T-helper 1 cell treated with Interleukin-12 subunit alpha and Interleukin-12 subunit beta and Interleukin-4 antibody, amounts not matched to agents 30 ng/mL and 1 ng/mL, for 36 hours (primary cell): Measurements from ENCODE around the gene CDH3. TPM values are rescaled to one million over a fixed set of nuclear protein-coding genes. Genes with fewer than 3 reads are reported as not detected.
"Not testable (repeated sequence)": the region's sequence is repeated elsewhere in the genome, so short reads cannot be mapped to it uniquely, and the experiment has no call there.

Experiments used
- intact Hi-C: fragments of 100-400 bp; cut with micrococcal nuclease; formaldehyde crosslinking; loops from one replicate; pipeline ENCODE4 v1.15.1; 2024
- total RNA-seq: library from RNA; stranded (reverse); gene quantifications from 2 replicates; pipeline ENCODE4 v1.2.3, GENCODE V29; 2022

CDH3 gene
- total RNA-seq, 1 donor from 2014 or later: 0.71 TPM

GRCh38 chr16:68700831-68701230, 55.7 kb downstream of the CDH3 start:
- intact Hi-C loops: no loop called here

GRCh38 chr16:68704232-68704867, 59.2 kb downstream of the CDH3 start:
- intact Hi-C loops: loop anchor here (1.0 kb wide), 3 partner anchors 96 to 176 kb away; no protein-coding TSS in a partner anchor

- intact Hi-C loops: no loop called here
Observed at GRCh38 chr16:68707340-68708152, 62.4 kb downstream of the CDH3 start.

- intact Hi-C loops: no loop called here
Observed at GRCh38 chr16:68710211-68710610, 65.1 kb downstream of the CDH3 start.

DNA sequence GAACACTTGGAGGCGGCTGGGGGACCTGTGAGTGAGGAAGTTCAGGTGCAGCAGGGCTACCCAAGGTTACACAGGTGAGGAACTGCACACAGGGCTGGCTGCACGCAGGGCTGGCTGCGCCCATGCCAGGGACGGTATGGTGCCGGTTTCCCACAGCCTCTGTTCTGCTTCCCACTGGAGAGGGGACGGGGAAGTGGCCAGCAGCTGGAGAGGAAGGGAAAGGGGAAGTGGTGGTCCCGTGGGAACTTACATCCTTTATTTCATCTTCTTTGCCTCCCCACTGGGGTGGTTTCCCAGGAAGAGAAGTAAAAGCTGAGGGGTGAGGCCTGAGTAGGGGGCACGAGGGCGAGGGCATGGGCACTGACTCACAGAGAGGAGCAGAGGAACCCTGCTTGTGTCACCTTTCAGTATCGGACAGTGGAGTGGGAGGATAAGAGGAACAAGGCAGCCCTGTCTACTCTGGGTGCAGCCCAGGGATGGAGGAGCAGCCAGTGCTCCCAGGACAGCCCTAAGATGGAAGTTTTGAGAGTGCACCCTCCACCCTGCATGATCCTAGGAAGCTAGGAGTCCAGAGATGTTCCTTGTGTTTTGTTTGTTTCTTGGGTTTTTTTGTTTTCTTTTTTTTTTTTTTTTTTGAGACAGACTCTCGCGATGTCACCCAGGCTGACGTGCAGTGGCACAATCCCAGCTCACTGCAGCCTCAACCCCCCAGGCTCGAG, 66.5 kb downstream of the CDH3 start:
- intact Hi-C loops: no loop called here

DNA sequence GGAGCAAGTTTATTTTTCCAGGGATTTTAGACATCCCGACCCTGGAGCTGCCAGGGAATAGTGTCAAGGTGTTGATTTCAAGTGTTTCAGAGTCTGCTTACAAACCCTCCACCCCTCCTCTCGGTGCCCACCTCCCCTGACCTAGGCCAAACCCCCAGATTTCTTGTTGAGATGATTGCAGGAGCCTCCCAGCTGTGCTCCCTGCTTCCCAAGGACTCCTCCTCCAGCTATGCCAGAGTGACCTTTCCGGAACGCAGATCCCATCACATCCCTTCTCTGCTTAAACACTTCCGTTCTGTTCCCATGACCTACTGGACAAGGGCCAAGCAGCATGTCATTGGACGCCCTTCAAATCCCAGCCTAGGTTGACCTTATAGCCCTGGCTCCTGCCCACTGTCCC, 68.3 kb downstream of the CDH3 start:
- intact Hi-C loops: no loop called here

DNA sequence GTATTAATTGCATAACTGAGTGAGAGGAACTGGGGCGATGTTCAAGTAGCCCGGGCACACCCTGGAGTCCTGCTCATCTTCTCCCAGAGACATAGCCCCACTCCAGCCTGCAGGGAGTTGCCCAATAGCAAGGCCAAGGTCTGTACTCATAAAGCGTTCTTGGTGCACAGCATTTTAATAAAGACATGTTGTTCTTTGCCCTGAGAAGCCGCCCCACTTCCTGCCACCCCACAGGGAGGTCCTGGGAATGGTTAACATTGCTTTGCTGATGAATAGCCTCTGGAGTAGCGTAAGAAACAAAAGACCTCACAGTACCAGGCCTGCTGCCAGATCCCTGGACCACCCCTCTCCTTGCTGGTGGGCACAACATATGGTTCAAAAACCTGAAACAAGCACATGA, 70.4 kb downstream of the CDH3 start:
- intact Hi-C loops: no loop called here

DNA sequence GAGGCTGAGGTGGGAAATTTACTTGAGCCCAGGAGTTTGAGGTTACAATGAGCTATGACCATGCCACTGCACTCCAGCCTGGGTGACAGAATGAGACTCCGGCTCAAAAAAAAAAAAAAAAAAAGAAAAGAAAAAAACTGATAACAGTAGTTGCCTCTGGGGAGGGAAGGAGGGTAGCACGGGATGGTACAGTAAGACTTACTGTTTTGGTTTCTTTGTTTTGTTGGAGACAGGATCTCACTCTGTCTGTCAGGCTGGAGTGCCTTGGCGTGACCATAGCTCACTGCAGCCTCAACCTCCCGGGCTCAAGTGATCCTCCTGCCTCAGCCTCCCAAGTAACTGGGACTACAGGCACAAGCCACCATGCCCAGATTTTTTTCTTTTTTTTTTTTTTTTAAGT, 71.4 kb downstream of the CDH3 start:
- intact Hi-C loops: not testable (repeated sequence)

DNA sequence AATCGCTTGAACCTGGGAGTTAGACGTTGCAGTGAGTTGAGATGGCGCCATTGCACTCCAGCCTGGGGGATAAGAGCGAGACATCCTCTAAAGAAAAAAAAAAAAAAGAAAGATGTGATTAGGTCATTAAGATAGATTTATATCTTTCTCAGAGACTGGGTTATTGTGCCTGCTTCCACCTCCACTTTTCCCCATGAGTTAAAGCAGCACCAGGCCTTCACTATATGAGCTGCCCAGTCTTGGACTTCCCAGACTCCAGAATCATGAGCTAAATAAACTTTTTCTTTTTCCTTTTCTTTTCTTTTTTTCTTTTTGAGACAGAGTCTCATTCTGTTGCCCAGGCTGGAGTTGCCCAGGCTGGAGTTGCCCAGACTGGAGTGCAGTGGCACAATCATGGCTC, 72.6 kb downstream of the CDH3 start:
- intact Hi-C loops: no loop called here

- intact Hi-C loops: no loop called here
Observed at GRCh38 chr16:68718590-68718989, 73.5 kb downstream of the CDH3 start.

DNA sequence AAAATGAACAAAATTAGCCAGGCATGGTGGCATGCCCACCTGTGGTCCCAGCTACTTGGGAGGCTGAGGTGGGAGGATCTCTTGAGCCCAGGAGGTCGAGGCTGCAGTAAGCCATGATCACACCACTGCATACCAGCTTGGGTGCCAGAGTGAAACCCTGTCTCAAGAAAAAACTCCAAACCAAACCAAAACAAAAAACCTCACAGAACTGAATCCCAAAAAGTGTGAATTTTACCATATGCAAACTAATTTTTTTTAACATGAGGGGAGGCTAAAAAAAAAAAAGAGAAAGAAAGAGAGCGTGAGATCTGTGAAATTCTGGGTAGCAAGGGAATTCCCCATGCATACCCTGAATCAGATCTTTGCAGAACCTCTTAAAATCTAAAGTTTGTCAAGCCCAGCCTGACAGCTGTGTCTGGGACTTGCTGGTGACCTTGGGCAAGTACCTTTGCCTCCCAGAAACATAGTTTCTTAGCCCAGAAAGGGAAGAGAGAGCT, 74.9 kb downstream of the CDH3 start:
- intact Hi-C loops: loop anchor here (1.0 kb wide), 1 partner anchor 36 kb away; no protein-coding TSS in a partner anchor

- intact Hi-C loops: no loop called here
Observed at GRCh38 chr16:68722119-68723024, 77.3 kb downstream of the CDH3 start.

DNA sequence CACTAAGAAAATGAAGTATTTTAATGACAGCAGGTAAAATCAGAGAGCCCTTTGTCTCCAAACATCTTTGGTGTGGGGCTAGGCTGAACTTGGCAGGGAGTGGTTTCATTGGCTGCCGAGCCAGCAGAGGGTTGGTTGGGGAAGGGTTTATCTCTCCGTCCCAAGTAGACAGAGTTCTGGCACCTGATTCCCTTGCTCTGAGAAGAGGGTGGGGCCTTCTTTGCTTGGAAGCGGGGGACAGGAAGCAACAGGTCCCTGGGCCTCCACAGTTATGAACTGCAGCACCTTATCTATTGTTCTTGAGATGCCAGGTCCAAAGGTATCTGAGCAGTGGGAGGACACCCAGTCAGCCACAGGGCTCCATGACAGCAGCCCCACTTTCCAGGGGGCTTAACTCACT, 79.7 kb downstream of the CDH3 start:
- intact Hi-C loops: no loop called here

DNA sequence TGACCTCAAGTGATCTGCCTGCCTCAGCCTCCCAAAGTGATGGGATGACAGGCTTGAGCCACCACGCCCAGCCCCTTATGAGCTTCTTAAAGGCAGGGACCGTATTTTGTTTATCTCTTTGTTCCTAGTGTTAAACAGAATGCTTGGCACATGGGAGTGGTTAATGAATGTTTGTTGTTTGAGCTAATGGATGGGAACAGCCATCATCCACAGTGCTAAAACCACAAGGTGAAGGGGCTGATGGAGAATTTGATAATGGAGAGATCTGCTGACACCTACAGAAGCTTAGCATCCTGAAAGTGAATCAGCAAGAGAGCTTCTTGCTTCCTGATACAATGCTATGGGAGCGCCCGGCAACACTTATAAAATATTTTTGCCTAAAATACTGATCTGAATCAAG, 83.4 kb downstream of the CDH3 start:
- intact Hi-C loops: no loop called here

DNA sequence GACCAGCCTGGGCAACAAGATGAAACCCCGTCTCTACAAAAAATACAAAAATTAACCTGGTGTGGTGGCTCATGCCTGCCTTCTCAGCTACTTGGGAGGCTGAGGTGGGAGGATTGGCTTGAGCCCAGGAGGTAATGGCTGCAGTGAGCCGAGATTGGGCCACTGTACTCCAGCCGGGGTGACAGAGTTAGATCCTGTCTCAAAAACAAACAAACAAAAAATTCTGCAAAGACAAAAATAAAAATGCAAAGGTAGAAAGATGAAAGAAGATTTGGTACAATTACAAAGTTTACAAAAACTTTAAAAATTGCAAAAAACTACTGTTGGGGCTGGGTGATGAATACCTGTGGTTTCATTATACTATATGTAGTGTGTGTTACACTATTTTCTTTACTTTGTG, 86.5 kb downstream of the CDH3 start:
- intact Hi-C loops: no loop called here

DNA sequence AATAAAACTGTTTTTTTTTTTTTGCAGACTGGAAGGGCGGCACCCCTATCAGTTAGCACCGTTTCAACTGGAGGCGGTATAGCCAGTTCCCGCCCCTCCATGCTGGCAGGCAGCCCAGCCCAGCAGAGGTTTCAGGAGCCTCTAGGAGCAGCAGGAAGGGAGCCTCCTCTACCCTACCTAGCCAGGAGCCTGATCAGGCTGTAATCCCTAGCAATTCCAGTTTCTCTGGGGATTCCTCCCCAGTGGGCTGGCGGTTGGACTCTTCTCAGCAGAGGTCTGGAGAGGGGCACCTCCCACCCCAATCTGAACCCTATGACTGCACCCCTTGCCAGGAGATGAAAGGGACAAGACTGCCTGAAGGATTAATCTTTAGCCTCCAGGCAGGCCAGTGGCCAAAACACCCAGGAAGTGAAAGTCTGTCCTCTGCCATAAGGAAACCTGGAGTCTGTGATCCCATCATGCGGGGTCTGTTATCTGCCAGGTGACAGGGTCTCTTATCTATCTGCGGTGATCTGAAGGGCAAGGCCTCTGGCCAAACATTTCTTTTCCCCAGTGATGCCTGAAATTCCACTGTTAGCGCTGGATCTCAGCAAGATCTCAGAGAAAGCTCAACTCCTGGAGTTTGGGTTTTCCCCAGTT, 87.1 kb downstream of the CDH3 start:
- intact Hi-C loops: no loop called here

- intact Hi-C loops: no loop called here
Observed at GRCh38 chr16:68732741-68733399, 87.8 kb downstream of the CDH3 start.

GRCh38 chr16:68733570-68733969, 88.5 kb downstream of the CDH3 start:
- intact Hi-C loops: no loop called here

DNA sequence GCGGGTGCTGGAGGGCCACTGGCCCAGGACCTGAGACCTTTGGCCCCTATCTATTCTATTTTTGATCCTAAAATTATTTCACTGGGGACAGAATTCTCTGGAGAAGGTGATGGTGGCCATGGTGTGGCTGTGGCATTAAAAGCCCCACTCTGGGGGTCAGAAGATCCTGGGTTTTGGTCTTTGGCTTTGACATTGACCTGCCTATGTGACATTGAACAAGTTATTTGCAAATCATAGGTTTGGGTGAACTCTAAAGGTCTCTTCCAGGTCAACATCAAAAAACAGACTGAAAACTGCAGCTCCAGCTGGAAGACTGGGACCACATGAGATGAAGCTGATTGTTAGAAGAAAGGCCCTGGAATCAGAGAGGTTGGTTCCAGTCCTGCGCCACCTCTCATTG, 89.7 kb downstream of the CDH3 start:
- intact Hi-C loops: no loop called here

GRCh38 chr16:68736561-68736960, 91.5 kb downstream of the CDH3 start:
- intact Hi-C loops: no loop called here
